HG03354 (cell line): ENCODE results near the gene PEPD.

Experiments
- ATAC-seq: cut with Tn5 transposase; IDR thresholded peaks from one replicate; pipeline ENCODE4 v1.9.1; 2021; ENCODE audit warnings: mild to moderate bottlenecking; ENCODE audit not compliant: unreplicated experiment, poor library complexity, severe bottlenecking

The PEPD gene

GRCh38 chr19:33350538-33351309, 170.9 kb downstream of the PEPD start:
- ATAC-seq: no peak

- ATAC-seq: no peak
Measured at GRCh38 chr19:33349319-33350289, 172.0 kb downstream of the PEPD start.

DNA sequence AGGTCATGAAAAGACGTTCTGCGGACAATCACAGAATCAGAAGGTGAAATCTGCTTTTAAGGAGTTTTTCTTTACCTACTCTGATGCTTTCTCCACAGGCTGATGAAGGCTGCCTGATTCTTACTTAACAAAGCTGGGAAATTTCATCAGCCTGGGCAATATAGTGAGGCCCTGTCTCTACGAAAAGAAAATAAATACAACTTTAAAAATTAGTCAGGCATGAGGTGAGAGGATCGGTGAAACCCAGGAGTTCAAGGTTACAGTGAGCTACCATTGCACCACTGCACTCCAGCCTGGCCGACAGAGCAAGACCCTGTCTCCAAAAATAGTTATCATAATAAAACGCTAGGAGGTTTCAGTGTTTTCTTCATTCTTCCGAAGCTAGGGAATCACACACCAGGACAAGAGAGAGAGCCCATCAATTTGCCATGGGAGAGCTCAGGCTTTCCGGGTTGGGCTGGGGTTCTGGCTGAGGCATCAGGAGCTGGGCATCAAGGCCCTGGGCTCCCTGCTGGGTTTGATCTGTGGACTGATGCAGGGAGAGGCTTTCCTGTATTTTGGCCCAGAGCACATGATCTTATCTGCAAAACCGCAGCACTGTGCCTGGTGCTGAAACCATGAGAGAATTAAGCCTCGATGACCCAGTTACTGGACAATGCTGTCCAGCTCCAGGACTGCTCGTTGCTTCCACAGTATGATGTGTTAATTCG, 173.1 kb downstream of the PEPD start:
- ATAC-seq: no peak

DNA sequence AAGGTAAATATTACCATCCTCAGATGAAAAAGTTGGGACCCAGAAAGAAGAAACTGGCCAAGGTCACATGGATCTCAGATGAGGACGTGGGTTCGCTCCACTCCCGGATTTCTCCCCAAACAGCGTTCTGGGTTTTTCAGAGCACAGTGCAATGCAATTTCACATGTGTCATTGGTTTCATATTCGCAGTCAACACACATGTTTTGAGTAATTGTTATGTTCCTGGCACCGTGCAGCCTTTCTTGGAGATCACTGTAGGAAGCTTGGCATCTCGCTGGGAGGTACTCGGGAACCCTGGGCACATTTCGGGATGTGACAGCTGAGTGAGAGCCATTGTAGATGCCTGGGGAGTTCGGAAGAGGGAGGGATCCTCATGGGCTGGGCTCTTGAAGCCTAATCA, 174.3 kb downstream of the PEPD start:
- no peak for ATAC-seq

DNA sequence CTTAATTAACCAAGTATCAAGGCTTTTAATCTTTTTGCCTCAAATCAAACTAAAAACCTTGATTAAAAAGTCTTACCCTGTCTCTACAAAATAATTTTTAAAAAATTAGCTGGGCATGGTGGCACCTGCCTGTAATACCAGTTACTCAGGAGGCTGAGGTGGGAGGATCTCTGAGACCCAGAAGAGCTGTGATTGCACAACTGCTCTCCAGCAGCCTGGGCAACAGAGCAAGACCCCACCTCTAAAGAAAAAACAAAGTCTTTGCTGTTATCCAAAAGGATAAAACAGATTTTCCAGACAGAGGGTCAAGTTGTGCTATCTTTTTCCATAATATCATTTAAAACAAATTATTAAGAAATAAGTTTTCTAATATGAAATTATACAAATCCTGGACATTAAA, 174.9 kb downstream of the PEPD start:
- no peak for ATAC-seq

DNA sequence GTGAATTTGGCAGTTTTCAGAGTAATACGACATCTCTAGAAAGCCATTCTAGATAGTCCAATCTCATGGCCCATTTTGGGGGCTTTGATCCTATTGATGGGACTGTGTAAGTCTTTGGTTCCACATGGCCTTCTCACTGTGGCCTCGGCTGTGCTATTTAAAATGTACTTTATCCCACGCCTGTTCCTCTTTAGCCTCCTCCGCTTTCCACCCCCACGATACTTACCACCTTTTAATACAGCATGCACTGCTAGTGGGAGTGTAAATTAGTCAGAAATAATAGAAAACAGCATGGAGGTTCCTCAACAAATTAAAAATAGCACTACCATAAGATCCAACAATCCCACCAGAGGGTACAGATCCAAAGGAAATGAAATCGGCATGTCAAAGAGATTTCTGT, 176.4 kb downstream of the PEPD start:
- ATAC-seq: no peak

GRCh38 chr19:33344573-33344925, 177.0 kb downstream of the PEPD start:
- no peak for ATAC-seq

DNA sequence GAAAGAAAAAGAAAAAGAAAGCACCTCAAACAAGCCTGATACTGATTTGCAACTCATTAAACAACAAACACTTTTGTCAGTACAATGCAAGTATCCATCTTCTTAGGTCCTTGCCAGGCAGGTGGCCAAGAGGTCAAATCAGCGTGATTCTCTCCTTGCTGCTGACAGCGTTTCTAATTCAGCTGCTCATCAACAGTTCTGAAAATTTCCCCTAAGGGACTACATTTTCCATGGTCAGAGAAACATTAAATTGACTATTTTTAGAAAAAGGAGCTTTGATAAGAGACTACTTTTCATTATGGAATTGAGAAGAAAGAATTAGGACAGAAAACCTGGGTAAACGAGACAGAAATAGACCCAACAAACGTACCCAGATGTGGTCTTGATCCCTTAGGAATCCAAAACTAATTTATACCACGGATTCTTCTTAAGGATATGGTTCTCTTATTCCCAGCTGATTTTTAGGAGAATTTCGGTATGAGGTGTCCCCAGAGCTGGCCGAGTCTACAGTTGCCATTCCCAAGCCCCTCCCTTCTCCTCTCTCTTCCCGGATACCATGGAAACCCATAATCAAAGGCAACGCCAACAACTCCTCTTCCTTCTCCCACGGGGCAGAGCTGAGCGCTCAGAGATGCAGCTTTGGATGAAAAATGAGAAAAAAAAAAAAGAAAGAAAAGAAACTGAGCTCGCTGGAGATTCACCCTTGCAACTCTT, 177.6 kb downstream of the PEPD start:
- no peak for ATAC-seq

DNA sequence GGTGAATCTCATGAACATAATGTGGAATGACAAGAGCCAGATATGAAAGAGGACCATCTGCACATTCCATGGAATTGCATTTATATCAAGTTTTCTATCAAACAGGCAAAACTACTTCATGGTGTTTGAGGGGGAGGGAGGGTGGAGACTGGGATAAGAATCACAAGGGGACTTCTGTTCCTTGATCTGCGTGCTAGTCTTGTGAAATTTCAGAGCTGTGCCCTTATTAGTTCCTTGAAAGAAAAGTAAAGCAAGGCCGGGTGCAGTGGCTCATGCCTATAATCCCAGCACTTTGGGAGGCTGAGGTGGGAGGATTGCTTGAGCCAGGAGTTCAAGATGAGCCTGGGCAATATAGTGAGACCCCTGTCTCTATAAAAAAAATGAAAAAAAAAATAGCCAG, 178.3 kb downstream of the PEPD start:
- ATAC-seq: no peak

GRCh38 chr19:33340991-33341390, 180.6 kb downstream of the PEPD start:
- ATAC-seq: no peak

- ATAC-seq: no peak
Measured at GRCh38 chr19:33339016-33339984, 182.3 kb downstream of the PEPD start.
